Stimulated activated CD4-positive, alpha-beta T cell treated with anti-CD3 and anti-CD28 coated beads, Interleukin-12 subunit alpha, Interleukin-12 subunit beta, amount 100 ng/mL, for 48 hours (primary cell): ENCODE data around the gene TNPO2.

ENCODE experiments used
- DNase-seq, 3 donors: peaks; one replicate each; pipeline ENCODE4 v3.0.0-alpha.2; 2020; ENCODE audit warnings: low read depth in 2 of 3, low spot score in 1 of 3

Gene TNPO2

GRCh38 chr19:12652219-12652618, 71.5 kb downstream of the TNPO2 start:
- DNase-seq, result no peak

- DNase-seq, result no peak
Observed at GRCh38 chr19:12649941-12650340, 73.8 kb downstream of the TNPO2 start.
